ENCODE measurements around the gene MYL6. TPM values are rescaled to one million over a fixed set of nuclear protein-coding genes. Genes with fewer than 3 reads are reported as not detected.

MYL6 gene
- total RNA-seq, 1 donor, result 1,047 TPM

DNA sequence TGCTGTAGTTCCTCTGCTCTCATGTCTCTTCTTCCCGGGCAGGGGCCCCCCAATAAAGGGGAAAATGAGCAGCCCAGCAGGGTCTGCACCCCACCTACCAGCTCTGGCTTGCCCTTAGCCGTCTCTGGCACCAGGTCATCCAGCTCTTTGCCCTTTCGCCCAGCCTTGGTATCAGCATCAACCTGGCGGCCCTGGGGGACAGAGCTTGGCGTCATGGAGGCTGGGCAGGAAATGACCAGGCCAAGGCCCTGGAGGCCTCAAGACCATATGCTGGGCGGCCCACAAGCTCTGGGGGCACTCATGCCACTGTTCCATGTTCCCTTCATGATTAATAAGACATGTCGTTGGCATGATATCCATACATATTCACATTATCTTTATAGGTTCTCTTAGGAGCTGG, 14.7 kb downstream of the MYL6 start:
- TF ChIP-seq CTCF (IDR thresholded peaks at IDR 0.05; ENCODE audit: insufficient read depth, low read length), result no peak
- no peak for DNase-seq (ENCODE audit: low read depth)
- no peak overlapping the region for H3K4me3 ChIP-seq (ENCODE audit: low read depth, low read length)

DNA sequence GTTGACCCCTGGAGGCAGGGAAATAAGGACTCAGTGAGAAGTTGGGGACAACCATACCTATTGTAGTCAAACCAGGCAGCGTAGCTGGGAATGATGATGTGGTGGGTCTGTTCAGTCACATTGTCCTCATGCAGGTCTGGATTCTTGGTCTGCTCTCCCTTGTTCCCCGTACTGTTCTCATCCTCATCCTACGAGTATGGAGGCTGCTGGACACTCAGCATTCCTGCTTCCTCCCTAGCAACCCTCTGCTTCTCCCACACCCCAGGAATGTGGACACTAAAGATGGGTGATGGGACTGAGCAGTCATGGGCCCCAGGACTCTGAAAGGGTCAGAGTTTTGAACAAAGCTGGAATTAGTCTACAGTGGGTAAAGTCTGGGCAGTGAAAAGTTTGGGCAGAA, 20.2 kb downstream of the MYL6 start:
- no peak for TF ChIP-seq CTCF (IDR thresholded peaks at IDR 0.05; ENCODE audit: insufficient read depth, low read length)
- no peak overlapping the region for H3K4me3 ChIP-seq (ENCODE audit: low read depth, low read length)
- DNase-seq (ENCODE audit: low read depth), result no peak

DNA sequence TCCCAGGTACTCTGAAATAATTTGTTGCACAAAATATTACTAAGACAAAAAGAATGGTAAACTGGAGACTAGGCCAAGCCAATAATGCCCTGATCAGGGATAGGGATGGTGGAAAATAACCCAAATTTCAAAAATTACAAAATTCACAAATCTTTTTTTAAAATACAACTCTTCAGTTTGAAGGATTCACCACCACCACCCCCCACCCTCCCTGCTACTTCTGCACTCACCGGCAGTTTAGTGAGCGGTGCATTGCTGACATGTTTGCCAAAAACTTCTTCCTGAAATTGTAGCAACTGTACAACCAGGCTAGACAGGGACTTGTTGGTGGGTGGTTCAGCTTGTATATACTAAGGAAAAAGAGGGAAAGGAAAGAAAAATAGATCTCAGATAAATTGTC, 28.8 kb downstream of the MYL6 start:
- no peak for TF ChIP-seq CTCF (IDR thresholded peaks at IDR 0.05; ENCODE audit: insufficient read depth, low read length)
- no peak for DNase-seq (ENCODE audit: low read depth)
- H3K4me3 ChIP-seq (ENCODE audit: low read depth, low read length), result no peak overlapping the region

- TF ChIP-seq CTCF (IDR thresholded peaks at IDR 0.05; ENCODE audit: insufficient read depth, low read length), result no peak
- DNase-seq (ENCODE audit: low read depth), result no peak
- peak overlapping the region; percentile 79 for H3K4me3 ChIP-seq (ENCODE audit: low read depth, low read length)
Observed at GRCh38 chr12:56188131-56188777, 30.1 kb downstream of the MYL6 start.

DNA sequence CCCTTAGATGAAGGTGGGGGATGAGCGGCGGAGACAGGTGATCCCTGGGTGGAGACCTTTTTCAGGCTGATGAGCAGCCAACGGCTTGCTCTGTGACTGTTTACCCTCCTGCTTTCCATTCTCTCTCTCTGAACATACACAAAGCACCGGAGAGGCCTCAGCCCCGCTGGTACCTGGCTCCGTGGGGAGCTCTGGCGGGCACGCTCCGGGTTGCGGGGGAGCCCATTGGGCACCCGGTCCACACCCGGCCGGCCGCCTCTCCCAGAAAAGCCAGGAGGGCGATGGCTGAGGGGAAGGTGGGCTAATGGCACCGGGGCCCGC, 30.6 kb downstream of the MYL6 start:
- TF ChIP-seq CTCF (IDR thresholded peaks at IDR 0.05; ENCODE audit: insufficient read depth, low read length), result no peak
- no peak for DNase-seq (ENCODE audit: low read depth)
- H3K4me3 ChIP-seq (ENCODE audit: low read depth, low read length), result peak overlapping the region; percentile 79

- peak within 1 kb of the TSS; percentile 81 for H3K4me3 ChIP-seq (ENCODE audit: low read depth, low read length)
- DNase-seq (ENCODE audit: low read depth), result peak; percentile 86
- peak; percentile 64 for TF ChIP-seq CTCF (IDR thresholded peaks at IDR 0.05; ENCODE audit: insufficient read depth, low read length)
Observed at GRCh38 chr12:56189099-56189917, 31.1 kb downstream of the MYL6 start, which contains the start of gene SMARCC2. Gene SMARCC2, minus strand, starts transcription at chr12:56189483. Its CDS starts 22 bp downstream, at chr12:56189461.

Measured in fibroblast of the aortic adventitia (primary cell).